HG02938 (cell line): ENCODE measurements around the gene CDH26.
"Not testable (repeated sequence)": the region's sequence is repeated elsewhere in the genome, so short reads cannot be mapped to it uniquely, and the experiment has no call there.

Source experiments
- ATAC-seq: cut with Tn5 transposase; IDR thresholded peaks from one replicate; pipeline ENCODE4 v1.9.1; 2021; ENCODE audit warnings: mild to moderate bottlenecking, moderate library complexity; ENCODE audit not compliant: unreplicated experiment

Gene CDH26

GRCh38 chr20:60040471-60041162 is 82.4 kb downstream of the CDH26 start:
- ATAC-seq = no peak

GRCh38 chr20:60041436-60042165 is 83.4 kb downstream of the CDH26 start:
- ATAC-seq = not testable (repeated sequence)

GRCh38 chr20:60043435-60043834 is 85.2 kb downstream of the CDH26 start:
- no peak for ATAC-seq

- no peak for ATAC-seq
Measured at GRCh38 chr20:60046011-60046413, 87.8 kb downstream of the CDH26 start.

GRCh38 chr20:60046436-60046835 is 88.2 kb downstream of the CDH26 start:
- no peak for ATAC-seq

- no peak for ATAC-seq
Measured at GRCh38 chr20:60046860-60047259, 88.6 kb downstream of the CDH26 start.

GRCh38 chr20:60048634-60049521 is 90.7 kb downstream of the CDH26 start:
- no peak for ATAC-seq

- no peak for ATAC-seq
Measured at GRCh38 chr20:60049601-60050000, 91.4 kb downstream of the CDH26 start.

- no peak for ATAC-seq
Measured at GRCh38 chr20:60050193-60050947, 92.1 kb downstream of the CDH26 start.

GRCh38 chr20:60051911-60052310 is 93.7 kb downstream of the CDH26 start:
- no peak for ATAC-seq

GRCh38 chr20:60052322-60052721 is 94.1 kb downstream of the CDH26 start:
- no peak for ATAC-seq

GRCh38 chr20:60053125-60053817 is 95.0 kb downstream of the CDH26 start:
- no peak for ATAC-seq

GRCh38 chr20:60053818-60054190 is 95.6 kb downstream of the CDH26 start:
- ATAC-seq = no peak

- no peak for ATAC-seq
Measured at GRCh38 chr20:60054716-60055634, 96.8 kb downstream of the CDH26 start.

GRCh38 chr20:60055740-60056139 is 97.5 kb downstream of the CDH26 start:
- ATAC-seq = no peak

GRCh38 chr20:60056407-60057122 is 98.3 kb downstream of the CDH26 start:
- ATAC-seq = no peak

- peak; percentile 59 for ATAC-seq
Measured at GRCh38 chr20:60057123-60057865, 99.1 kb downstream of the CDH26 start.
